ENCODE data around the gene KIAA0513.

Gene KIAA0513, protein sequence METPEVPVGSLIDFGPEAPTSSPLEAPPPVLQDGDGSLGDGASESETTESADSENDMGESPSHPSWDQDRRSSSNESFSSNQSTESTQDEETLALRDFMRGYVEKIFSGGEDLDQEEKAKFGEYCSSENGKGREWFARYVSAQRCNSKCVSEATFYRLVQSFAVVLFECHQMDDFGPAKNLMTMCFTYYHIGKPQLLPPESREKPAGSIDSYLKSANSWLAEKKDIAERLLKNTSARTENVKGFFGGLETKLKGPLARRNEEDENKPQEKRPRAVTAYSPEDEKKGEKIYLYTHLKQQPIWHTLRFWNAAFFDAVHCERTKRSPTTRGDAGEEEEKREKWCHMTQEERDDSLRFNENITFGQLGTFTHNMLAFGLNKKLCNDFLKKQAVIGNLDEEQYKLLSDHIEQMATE

DNA sequence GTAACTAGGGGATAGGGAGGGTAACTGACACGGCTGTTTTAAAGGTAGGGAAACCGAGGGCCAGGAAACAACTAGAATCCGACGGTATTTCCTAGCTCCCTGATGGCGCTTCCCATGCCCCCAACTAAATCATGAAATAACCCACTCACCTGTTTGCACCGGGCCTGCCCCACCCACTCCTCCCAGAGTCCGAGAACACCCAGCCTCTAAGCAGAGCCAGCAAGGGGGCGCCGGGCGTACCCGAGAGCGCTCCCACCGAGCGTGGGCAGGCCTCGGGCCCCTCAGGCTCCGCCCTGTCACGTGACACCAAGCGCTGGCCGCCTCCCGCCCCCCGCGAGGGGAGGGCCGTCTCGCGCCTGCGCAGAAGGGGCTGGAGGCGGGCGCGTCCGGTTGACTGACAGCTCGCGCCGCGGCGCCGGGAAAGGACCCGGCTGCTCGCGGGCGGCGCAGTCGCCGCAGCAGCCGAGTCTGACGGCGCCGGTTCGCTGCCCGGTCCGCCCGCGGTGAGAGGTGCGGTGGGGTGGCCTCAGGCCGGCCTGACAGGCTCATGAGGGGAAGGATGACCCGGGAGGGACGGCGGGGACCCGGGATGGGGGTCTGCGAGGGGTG is at the start of gene KIAA0513:
TSS of gene KIAA0513 (plus strand) at position 447 of the 609 bp plus-strand sequence. CDS start 39,277 bp downstream, outside the sequence.
- FAIRE-seq = no peak

DNA sequence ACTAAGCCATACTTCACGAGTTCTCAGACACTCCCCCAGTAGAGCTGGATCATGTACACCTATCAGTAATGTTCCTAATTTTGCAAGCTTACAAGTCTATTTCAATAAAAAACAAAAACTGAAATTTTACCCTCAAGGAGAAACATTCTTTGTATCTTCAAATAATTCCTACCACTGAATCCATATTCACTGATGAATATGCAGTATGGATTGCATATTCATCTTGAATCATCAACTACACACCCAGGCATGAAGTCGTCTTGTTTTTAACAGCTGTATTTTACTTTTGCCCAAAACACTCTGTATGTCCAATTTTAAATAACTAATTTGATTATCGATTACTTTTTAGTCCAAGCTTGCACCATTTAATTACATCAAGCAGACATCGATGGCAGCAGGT is 48.1 kb upstream of the KIAA0513 start:
- FAIRE-seq = no peak

DNA sequence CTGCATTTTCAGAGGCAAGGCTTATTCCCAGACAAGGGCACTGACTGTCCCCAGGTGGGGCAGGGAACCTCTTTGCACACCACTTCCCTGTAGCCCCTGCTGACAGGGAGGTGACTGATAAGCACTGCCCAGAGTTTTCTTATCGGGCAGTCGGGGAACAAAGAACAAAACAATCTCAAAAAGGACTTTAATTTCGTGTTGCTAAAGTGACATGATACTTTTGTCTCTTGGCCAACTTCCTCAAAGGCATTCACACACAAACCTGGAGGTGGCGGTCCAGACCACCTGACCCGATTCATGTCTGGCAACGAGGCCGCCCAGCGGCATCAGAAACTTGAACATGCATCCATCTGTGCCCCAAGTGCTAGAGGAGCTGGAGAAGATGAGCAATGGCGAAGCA is 45.2 kb upstream of the KIAA0513 start:
- FAIRE-seq = no peak

DNA sequence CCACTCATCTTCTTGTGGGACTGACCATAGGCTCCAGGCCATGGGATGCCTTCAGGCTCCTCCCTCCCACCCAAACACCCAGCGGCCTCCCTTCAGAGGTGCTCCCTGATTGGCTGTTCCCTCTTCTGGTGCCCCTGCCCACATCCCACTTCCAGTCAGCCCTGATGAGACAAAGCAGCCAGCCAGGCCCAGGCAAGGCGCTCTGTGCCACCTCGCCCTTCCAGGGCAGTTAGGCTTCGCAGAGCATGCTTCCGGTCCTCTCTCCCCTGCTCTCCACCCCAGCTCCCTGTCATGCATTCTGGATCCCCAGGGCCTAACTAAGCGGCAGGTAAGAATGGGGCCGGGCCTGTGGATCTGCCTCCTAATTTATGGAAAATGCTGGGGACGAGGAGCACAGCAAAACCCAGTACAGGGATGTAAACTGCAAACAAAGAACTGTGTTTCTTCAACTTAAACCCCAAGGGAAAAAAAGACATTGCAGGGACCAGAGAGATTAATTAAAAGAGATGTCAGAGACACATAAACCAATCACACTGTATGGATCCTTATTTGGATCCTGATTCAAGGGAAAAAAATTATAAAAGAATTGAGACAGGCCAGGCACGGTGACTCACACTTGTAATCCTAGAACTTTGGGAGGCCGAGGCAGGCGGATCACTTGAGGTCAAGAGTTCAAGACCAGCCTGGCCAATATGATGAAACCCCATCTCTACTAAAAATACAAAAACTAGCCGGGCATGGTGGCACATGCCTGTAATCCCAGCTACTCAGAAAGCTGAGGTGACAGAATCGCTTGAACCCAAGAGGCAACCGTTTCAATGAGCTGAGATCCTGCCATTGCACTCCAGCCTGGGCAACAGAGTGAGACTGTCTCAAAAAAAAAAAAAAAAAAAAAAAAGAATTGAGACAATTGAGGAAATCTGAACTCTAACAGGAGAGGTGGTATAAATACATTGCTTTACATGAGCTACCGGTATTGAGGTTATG is 42.2 kb upstream of the KIAA0513 start:
- no peak for FAIRE-seq

DNA sequence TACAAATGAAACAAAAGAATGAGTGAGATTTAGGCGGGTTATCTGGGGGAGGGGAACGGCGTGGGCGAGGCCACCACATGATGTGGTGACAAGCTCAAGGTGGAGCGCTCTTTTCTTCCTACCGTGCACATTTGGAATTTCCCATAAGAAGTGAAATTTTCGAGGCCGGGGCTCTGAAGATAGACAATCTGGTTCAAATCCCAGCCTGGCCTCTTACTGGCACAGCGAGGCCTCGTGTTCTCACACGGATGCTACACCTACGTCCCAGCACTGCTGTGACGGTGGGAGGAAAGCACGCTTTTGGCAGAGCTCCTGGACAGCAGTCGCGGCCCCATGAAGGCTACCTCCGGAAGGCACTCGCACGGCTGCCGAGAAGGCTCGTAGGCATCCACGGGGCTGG is 41.5 kb upstream of the KIAA0513 start:
- no peak for FAIRE-seq

DNA sequence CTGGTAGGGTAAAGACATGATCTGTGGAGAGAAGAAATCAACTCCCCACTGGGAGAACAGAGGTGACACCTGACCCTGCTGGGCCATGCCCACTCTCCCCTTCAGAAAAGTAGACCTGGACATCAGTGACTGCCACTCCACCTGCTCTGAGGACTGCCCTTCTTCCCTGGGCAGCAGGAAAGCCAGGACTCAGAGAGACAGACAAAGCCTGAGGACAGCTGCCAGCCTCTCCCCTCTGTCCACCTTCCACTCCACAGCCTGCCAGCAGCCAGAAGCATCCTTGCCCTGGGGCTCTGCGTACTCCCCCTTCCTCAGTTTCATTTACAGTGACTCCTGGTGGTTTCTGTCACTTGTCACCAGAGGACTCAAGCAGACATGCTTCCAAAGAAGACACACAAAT is 40.7 kb upstream of the KIAA0513 start:
- no peak for FAIRE-seq

DNA sequence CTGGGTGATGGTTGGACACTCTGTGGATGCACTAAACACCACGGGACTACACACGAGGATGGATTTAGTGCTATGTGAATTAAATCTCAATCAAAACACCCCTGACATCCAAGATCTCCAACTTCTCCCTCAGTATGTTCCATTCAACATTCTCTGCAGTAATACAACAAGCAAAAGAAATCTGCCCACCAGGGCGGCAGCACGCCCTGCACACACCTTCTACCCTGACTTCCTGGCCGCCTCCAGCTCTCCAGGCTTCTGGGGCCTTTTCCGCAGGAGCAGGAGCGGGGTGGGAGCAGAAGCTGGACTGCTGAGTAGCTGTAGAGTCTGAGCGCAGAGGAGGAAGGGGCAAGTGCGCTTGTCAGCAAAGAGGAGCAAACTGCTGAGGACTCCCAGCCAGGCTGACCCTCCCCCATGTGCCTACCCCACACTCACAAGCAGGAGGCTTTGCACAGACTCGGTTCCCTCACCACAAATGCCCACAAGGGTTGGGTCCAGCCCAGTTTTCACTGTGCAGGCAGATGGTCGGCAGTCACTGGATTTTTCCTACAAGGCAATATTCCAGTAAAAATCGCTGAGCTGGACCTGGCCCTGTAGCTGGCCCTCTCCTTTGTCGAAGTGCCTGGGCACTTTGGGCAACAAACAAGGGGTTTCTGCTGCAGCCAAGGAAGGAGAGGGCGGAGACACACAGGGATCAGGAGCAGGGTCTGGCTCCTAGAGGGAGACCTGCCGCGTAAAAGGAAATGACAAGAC is 39.1 kb upstream of the KIAA0513 start:
- FAIRE-seq = no peak

DNA sequence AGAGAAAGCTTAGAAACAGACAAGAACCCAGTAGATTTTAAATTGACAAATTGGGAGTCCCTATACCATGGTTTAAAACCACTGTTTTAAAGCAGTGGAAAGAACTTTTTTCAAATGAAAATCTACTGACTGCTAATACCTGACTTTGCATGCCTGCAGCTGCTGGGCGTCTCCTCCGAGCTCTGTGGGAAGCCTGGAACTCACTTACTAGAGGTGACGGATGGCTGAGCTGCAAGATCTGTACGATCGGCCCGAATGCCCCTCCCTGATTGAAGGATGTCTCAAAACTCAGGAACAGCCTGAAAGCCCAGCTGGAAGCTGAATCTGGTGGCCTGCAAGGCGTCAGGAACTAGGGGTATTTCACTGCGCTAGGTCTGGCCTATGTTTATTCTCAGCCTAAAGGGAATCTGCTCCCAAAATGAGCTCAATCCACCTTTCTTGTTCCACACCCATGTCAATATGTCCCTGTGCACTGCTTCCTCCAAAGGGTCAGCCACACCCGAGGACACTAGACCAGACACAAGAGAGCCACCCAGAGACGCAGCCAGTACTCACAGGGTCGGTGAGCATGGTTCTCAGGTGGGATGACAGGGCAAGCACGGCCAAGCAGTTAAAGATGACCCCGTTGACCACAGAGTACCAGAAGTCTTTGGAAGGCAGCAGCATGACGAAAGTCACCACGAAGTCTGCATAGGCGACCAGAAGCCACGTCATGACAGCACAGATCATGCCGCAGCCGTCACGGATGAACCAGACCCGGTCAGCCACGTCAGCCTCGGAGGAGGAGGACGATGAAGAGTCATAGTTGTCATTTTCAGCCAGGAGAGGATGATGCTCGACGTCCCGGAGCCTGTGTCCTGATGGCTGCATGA is 37.6 kb upstream of the KIAA0513 start:
- no peak for FAIRE-seq

DNA sequence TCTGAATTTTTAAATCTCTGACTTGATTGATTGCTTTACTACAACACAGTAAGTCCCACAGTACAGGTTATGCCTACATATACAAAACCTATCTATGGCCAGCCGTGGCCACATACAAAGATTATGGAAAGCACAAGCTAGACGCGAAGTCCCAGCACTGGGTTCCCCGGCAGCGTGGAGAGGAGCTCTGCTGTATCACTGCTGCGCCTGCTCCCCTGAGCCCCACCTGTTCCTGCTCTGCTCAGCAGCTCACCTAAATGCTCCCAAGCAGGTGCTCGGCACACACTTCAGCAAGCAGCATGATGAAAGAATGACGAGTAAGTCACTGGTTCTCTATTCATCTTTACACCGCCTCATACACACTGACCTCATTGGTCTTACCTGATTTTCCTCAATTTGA is 36.8 kb upstream of the KIAA0513 start:
- FAIRE-seq = no peak

DNA sequence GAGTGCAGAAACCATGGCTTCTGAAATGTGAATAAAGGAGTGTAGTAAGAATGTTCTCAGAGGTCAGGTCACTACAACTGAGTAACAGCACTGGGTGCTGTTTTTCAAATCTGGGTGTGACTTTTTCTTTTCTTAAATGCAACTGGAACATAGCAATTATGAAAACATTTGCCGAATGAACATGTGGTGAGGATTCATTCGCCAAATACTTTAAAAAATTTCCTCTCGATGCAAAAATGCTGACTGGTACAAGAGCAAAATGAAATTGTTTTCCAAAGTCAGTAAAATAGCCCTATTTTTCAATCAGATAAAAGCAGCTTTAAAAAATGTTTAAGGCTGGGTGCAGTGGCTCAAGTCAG is 34.9 kb upstream of the KIAA0513 start:
- FAIRE-seq = no peak

DNA sequence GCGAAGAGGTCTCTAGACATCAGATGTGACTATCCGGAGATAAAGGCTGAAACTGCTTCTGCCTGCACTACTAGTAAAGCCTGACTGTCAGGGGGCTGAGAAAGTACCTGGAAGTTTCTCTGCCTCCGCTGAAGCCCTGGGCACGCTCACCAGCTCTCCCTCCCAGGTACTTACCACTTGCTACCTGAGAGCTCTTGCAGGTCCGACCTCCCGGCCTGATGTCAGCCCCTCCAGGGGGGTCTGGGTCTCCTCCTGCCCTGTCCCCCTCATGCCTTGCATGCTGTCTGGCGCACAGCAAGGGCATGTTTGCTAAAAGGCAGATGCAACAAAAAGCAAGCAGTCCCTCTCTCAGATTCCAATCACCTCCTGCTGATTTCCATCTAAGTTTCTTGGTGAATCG is 33.7 kb upstream of the KIAA0513 start:
- FAIRE-seq = no peak

DNA sequence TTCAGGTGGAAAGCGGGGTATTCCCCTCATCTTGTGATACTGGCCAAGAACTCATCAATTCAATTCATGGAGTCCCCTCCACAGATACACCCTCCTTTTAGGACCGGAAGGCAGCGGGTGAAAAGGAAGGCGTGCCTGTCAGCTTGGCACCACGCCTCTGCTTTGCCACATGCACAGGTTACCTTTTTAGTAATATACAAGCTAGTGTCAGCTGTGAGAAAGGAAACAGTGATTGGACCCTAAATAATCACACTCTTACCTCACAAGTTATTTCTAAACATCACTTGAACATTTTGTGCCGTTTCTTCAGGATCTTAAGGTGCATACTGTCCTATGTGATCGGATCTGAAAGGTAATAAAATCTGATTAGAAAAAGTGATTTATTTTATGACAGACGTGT is 31.9 kb upstream of the KIAA0513 start:
- FAIRE-seq = no peak

DNA sequence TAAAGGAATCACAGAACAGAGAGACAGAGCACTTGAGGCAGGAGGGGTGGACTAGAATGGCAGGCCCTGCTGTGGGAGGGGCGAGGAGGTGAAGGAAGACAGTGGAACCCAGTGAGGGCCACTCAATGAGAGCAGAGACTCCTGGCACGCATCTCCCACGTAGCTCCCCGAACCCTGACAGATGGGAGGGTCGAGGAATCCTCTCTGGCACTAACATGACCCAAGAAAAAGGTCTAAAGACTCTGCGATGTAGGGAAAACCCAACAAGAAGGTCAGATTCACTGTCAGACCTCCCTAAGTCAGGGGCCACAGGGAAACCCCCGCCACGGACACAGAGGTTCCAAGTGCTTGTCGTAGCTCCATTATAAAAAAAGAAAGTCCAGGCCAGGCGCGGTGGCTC is 31.2 kb upstream of the KIAA0513 start:
- no peak for FAIRE-seq

DNA sequence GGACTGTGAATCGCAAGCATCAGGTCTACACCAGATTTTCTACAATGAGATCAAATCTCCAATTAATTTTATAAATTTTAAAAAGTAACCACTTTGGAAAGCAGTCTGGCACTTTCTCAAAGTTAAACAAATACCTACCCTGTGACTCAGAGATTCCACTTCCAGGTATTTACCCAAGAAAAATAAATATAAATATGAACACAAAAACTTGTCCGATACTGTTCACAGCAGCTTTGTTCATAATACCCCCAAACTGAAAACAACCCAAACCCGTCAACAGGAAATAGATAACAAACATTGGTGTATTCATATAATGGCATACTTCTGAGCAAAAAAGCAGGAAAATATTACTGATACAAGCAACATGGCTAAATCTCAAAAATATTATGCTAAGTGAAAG is 28.4 kb upstream of the KIAA0513 start:
- FAIRE-seq = no peak

DNA sequence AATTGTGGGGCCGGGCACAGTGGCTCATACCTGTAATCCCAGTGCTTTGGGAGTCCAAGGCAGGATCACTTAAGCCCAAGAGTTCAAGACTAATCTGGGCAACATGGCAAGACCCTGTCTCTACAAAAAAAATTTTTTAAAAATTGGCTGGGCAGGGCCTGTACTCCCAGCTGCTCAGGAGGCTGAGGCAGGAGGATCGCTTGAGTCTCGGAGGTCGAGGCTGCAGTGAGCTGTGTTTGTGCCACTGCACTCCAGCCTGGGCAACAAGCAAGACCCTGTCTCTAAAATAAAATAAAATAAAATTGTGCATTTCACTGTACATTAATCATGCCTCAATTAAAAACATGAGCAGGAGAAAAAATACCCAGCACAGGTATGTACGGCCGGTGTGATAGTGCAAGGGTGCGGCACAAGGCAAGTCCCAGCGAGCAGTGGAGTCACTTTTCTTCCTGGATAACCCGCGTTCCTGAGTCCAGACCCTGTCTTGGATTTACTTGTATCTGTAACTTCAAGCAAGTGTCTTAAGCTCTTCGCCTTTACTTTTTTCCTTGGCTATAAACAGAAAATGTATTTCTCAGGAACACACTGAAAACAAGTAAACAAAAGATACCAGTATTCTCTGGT is 27.6 kb upstream of the KIAA0513 start:
- no peak for FAIRE-seq

DNA sequence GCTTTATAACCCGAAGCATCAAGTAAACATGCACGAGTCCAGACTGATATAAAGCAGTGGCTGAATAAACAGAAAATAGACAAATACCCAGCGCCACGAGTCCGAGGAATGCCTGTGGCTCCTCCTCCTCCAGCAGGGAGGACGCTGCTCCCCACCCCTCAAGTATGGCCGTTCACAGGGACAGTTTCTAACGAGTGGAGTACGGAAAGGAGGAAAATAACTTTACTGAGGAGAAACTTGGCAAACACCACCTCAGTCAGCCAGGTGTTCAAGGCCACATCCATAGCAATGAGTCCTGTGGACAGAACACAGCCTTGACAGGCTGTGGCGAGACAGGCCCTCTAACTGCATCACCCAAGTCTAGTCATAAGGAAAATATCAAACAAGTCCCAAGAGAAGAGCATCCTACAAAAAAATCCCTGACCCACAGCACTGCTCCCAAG is 25.5 kb upstream of the KIAA0513 start:
- no peak for FAIRE-seq

DNA sequence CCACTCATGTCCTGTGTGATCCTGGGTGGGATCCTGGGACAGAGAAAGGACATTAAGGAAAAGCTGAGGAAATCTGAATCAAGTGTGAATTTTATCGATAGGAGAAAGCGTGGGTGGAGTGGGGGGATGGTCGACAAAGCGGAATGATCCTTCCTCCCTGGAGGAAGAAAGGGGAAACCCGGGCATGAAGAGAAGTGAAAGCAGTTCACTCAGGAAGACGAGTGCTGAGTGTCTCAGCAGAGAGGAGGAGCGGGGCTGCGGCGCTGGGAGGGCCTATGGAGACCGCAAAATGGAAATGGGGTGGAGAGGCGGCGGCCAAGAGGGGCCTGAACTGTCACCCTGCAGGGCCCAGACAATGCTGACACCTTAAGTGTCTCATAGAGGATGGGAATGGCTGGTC is 25.0 kb upstream of the KIAA0513 start:
- no peak for FAIRE-seq

DNA sequence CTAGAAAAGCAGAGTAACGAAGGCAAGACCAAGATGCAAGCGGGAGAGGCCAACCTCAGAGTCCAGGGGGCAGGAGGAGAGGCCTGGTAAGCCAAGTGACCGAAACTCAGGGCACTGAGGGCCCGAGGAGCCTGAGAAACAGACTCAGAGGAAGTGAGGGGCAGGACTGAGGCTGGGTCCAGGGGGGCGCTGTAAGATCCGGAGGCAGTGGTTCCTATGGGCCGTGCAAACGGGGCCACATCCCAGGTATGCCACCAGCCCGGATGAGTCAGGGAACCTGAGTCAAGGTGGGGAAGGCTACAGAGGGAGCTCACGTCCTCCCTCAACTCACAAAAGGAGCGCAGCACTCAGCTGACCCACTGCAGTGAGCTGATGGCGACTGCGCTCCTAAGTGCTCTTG is 24.5 kb upstream of the KIAA0513 start:
- FAIRE-seq = no peak

DNA sequence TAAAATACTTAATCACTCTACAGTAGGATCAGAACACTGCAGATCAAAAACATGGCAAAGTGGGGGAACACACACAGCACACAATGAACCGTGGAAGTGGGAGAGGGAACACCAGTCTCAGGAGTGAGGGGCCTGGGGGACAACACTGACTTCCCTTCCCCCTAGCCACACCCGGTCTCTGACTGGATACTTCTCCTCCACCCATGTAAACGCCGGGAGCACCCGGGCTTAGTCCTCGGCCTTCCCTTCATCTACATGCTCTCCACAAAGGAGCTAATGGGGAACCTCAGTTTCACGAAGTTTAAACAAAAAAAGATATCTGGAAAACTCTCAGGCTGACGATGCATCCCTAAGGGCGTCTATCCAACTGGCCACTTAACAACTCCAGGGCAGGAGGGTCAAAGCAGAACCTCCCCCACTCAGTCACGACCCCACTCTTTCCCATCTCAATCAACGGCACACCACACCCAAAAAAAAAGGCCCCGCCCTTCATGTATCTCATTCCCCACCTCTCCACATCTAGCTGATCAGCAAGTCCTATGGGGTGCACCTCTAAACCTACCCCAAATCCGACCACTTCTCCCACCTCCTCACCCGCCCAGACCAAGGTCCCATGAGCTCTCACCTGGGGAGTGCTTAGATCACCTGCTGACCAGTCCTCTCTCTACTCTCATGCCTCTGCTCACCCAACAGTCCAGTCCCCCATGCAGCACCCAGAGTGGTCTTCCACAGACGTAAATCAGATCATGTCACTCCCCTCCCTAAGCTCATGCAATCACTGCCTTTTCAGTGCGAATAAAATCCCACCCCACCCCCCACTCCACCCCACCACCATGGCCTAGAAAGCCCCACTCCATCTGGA is 23.6 kb upstream of the KIAA0513 start:
- FAIRE-seq = no peak

DNA sequence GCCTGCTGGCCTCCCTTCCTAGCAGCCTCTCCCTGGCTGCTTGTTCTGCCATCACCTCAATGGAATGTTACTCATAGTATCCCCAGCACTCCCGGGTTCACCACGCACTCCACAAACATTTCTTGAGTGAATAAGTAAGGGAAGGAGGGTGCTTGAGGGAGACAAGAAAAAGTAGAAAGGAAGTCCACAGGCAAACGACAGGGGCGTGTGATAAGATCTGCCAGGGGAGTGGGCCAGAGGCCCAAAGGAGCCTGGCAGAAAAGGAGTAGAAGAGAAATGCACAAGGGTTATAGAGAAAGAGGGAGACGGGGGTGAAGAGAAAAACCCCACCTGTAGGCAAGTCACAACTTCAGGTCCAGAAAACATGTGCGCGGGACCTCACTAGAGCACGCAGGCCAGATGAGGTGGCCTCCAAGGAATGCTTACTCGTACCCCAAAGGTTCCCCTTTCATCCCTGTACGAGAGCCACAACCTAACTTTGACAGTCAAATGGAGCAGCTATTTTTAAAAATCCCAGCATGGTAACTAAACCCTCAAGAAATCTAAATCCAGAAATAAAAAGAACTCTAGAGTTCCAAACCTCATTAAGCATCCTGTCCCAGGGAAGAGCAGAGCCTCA is 22.9 kb upstream of the KIAA0513 start:
- no peak for FAIRE-seq
